ENCODE measurements around the gene CWC27.

- no peak for TF ChIP-seq CTCF (IDR thresholded peaks at IDR 0.05)
- TF ChIP-seq ZFX (IDR thresholded peaks at IDR 0.05; ENCODE audit: borderline replicate concordance), result no peak
These were observed 37.8 kb downstream of the CWC27 start for GRCh38 chr5:64806537-64806936.
